Measurements from ENCODE around the gene SLC22A23.
"Not testable (repeated sequence)": the region's sequence is repeated elsewhere in the genome, so short reads cannot be mapped to it uniquely, and the experiment has no call there.

Gene SLC22A23

DNA sequence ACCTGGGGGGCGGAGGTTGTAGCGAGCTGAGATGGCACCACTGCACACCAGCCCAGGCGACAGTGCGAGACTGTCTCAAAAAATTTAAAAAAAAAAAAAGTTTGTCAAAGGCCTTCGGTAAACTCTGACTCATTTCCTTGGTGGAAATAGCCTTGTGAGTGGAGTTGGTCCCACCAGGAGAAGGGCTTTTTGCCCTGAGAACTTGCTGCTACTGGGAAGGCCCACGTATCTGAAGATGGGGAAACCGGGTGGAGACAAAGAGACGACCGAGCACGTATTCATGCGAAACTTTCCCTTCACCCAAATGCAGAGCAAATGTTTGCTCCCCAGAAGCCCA, 51.7 kb downstream of the SLC22A23 start:
- no peak for DNase-seq (ENCODE audit: low read depth)

DNA sequence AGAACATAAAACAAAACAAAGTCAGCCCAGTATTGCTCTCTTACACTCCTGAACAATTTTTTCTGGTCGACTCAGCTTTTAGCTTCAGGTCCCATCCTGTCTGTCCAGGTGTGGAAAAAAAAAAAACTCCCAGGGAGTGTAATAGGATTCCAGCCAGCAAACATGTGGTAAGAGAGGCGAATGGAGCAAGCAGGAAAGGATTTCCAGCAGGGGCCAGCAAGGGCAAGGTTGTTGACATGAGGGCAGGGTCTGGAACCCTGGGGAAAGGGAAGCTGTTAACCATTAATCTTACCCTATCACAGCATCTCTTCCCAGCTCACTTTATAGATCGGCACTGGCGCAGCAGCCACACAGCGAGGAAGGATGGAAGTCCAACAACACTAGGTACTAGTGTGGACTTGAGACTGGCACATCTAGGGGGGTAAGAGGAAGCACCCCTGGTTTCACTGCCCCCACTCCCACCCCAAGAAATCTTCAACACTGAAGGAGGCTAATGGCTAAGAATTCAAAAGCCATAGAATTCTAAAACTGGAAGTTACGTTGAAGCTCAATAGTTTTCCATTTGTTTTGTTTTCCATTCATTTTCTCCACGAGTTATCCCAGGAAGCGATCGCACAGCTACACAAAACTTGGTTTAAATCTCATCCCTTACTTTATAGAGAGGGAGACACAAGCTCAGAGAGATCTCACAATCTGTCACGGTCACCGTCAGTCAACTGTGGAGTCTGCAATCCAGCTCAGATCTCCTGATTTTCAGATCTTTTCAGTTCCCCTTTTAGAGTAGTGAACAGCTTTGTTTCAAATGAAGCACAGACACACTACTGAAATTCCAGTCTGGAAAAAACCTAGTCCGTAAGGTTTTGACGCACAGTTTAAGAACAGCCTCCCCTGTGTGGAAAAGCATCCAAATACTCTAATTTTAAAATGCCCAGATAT, 53.3 kb downstream of the SLC22A23 start:
- no peak for DNase-seq (ENCODE audit: low read depth)

DNA sequence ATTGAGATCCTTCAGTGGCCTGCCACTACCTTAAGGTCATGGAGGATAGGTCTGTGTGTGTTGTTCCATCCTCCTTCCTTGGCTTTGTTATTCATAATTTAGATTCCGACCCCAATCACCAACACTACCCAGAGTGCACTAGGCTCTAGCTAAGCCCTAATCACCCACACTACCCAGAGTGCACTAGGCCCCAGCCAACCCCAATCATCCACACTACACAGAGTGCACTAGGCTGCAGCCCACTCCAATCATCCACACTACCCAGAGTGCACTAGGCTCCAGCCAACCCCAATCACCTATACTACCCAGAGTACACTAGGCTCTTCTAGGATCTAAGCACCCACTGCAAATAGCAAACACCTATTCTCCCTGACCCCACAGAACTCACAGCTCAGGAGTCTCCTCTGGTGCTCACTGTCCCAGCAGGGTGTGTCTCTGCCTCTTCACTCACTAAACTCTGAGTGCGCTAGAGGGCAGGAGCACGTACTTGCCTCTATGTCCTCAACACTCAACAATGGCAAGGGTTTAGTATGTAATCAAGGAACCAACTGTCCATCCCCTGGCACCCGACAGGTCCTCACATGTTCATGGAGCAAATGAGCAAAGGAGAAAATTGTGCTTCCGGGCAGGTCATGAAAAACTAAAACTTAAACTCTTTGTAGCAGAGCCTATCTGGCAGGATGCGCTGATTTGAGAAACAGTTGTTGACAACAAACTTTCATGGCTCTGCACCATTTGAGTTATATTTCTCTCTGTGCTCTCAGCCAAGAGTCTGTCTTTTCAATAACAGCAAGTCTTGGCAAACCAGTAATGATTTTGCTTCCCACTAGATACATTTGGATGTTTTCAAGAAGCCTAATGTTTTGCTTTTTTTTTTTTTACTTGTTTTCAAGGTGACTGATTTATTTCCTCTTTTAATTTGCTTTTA, 54.3 kb downstream of the SLC22A23 start:
- no peak for DNase-seq (ENCODE audit: low read depth)

DNA sequence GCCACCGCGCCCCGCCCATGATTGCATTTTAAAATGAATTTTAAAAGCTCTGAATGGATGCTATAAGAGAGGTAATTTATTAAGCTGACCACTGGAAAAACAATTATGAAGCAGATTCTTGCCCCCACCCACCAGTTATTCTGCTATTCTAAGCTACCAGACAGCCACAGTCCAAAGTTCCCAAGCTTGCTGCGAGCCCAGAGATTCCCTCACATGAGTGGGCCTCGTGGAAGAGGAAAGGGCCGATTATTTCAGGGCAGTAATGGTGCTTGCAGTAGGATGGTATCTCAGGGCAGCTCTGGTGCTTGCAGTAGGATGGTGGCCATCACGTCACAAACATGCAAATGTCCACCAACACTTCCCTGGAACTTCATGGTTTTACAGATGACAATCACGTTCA, 56.7 kb downstream of the SLC22A23 start:
- DNase-seq (ENCODE audit: low read depth) = no peak

DNA sequence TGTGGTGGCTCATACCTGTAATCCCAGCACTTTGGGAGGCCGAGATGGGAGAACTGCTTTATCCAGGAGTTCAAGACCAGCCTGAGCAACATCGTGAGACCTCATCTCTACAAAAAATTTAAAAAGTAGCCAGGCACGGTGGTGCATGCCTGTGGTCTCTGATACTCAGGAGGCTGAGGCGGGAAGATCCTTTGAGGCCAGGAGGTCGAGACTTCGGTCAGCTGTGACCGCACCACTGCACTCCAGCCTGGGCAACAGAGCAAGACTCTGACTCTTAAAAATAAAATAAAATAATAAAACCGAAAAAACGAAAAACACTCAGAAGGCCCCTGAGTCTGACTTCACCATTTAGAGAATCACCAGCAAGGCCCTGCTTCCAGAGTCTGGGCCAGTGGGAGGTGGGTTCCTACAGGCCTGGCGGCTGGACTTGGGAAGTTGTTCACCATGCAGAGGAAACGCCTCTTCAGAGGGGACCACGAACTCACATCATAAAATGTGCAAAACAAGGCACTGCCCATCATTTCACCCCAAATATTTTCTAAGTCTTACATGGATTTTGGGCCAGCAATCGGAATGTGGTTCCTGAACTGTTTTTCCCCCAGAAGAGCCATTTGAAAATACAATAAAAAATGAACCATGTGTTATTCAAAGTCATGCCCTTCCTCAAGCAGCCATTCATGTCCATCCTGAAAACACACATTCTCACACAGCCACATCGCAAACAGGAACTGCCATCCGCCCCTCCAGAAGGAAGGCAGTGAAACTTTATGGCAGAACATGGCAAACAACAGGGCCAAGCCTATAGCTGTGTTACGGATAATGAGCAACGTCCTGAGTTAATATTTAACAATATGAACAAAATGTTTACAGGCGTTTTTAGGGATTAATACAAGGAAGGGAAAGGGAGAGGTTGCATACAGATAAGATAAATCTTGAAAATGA, 57.8 kb downstream of the SLC22A23 start:
- DNase-seq (ENCODE audit: low read depth) = no peak

DNA sequence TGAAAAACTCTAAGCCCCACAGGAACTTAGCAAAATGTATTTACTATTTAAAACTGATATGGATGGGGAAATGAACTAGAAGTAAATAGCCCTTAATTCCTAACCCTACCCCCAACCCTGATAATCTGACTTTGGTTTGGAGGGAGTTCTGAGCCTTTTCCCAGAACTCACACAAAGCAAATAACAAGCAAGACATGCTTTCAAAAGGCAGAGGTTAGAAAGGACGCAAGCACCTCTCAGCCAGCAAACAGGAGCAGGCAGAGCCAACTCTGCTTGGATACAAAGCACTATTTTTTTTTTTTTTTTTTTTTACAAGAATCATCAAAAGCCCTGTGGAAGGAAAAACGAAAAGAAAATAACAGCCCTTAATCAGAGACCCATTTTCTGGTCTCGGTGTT, 58.7 kb downstream of the SLC22A23 start:
- DNase-seq (ENCODE audit: low read depth) = no peak

DNA sequence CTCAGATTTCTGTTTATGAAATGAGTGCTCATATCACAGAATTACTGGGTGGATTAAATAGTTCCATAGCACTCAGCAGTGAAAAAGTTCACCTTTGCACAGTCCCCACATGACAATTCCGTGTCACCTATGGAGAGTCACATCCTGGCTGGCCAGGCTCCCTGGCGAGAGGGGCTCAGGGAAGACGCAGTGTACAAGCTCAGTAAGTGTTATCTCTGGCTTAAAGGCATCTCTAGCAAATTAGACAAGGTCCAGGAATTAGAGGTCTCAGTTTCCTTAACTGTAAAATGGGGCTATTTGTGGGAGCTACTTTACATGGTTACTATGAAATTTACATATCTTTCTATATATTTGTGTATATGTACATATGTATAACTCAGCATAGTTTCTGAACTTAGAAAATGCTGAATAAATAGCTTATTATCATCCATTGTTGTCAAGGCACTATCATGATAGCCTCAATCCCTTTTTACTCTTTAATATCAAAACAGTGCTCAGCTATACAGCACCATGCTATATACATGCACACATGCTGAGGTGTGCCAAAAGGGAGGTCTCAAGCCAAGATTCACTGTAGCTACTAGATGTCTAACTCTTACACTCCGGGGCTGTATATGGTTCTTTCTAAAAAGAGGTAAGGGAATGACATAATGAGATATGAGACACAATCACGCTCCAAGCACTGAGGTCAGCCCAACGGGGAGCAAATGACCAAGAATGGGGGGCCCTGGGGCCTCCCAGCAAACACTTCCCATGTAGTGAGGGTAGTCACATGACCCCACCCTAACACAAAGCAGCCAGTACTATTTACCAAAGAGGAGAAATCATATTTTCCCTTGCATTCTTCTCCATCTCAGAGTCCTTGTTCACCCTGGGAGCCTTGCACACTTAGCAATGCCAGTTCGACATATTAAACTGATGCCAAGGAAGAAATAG, 59.4 kb downstream of the SLC22A23 start:
- DNase-seq (ENCODE audit: low read depth) = no peak

DNA sequence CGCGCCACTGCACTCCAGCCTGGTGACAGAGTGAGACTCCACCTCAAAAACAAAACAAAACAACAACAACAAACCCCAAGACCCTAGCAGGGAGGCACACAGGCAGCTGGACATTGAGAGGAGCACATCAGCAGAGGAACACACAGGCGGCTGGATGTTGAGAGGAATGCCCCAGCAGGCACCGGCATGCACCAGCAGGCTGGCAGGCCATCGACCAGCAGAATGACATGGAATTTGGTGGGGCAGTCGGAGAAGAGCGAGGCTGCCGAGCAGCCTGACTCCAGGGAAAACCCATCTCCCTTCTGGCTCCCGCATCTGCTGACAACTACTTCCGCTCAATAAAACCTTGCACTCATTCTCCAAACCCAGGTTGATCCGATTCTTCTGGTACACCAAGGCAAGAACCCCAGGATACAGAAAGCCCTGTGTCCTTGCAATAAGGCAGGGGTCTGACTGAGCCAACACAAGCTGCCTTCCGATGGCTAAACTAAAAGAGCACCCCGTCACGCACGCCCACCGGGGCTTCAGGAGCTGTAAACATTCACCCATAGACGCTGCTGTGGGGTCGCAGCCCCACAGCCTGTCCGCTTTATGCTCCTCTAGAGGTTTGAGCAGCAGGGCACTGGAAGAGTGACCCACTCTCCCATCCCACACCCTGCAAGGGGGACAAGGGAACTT, 60.2 kb downstream of the SLC22A23 start:
- no peak for DNase-seq (ENCODE audit: low read depth)

DNA sequence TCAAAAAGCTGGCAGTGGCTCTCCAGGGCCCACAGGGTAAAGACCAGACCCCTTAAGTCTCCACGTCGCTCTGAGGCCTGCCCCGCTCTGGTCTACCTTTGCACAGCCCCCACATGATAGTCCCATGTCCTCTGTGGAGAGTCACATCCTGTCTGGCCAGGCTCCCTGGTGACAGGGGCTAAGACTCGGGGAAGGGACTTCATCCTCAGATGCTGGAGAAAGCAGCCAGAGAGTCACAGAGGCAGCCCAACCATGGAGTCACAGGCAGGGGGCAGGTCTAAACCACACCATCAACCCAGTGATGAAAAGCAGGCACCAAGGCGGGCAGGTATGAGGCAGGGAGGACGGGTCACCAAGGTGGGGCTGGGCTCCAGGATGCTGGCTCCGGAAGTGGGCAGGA, 62.2 kb downstream of the SLC22A23 start:
- DNase-seq (ENCODE audit: low read depth) = no peak

DNA sequence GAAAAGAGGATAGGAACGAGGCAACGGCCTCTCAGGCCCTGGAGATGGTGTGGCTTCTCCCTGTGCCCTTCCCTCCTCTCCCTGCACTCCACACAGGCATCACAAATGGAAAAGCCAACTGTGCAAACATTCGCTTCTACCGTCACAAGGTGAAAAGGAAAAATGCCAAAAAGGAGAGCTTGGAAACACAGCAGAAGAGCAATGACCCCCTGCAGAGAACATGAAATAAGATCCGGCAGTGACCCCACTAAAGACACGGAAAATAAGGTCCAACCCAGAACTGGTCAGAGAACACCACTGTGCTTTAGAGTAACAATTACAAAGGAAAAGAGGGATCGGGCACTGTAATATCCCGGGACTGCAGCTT, 63.0 kb downstream of the SLC22A23 start:
- DNase-seq (ENCODE audit: low read depth) = no peak

DNA sequence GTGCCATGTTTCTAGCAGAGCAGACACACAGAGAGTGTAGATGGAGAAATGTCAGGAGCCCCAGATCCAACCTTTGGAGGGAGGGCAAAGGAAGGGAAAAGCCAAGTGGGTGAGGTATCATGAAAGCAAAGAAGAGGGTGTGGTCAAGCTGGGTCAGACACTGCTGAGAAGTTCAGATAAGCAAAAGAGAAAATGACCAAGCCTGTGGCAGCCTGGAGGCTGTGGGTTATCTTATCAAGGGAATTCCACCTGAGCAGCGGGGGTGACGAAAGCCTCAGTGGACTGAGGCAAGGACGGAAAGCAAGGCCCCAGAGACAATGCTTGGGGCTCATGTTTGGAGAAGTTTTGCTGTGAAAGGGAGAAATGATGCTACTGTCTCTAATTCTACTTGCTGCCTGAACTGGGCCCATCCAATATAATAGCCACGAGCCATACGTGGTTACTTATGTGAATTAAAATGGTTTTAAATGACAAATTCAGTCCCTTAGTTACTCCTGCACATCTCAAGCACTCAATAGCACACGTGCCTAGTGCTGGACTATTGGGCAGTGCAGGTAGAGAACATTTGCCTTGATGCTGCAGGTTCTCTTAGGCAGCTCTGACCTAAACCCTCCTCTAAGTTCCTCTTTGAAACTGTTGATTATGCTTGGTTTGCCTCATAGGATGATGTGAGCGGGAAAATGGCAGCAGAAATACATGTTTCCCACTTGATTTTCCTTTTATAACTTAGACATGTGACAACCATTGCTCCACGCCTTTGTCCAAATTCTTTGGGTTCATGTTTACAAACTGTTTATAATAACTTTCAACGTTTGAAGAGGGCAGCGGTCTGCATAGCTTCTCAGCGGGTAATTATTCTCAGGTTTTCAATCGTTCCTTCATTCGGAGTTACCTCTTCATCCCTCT, 63.7 kb downstream of the SLC22A23 start:
- no peak for DNase-seq (ENCODE audit: low read depth)

DNA sequence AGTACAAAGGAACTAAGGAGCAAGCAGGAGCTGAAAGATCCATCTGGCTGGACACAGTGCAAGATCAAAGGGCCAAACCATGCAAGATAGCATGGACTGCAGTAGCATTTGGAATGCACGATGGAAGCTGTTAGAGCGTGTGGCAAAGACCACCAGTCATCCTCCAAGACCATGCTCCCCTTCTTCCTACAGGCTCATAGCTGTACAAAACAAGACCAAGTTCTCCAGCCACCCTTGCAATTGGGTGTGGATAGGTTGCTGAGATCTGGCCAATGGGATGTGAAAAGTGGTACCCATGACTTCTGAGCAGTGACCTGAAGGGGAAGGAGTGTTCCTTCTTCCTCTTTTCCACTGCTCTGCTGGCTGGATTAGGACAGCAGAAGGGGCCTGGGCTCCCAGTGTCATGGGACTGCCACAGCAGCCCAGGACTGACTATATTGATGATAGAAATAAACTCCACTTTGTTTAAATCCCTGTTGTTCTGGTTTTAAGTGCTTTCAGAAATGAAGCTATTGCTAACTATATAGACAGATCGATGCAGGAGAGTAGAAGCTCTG, 64.9 kb downstream of the SLC22A23 start:
- no peak for DNase-seq (ENCODE audit: low read depth)

DNA sequence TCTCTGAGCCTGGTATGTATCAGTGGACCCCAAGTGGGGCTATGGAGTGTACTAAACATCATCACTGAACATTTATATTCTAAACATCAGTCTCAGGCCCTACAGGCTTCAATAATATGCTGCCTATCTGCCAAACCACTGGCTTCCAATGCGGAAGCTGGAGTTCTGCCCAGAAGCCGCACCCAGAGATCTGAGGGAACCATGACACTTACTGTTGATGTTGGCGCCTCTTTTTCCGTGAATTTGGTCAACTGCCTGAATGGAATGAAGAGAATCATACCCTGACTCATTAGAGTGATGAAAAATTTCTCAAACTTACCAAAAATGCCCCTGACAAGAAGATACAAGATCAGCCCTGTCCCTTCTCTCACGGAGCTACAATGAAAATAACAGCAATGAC, 66.2 kb downstream of the SLC22A23 start:
- no peak for DNase-seq (ENCODE audit: low read depth)

DNA sequence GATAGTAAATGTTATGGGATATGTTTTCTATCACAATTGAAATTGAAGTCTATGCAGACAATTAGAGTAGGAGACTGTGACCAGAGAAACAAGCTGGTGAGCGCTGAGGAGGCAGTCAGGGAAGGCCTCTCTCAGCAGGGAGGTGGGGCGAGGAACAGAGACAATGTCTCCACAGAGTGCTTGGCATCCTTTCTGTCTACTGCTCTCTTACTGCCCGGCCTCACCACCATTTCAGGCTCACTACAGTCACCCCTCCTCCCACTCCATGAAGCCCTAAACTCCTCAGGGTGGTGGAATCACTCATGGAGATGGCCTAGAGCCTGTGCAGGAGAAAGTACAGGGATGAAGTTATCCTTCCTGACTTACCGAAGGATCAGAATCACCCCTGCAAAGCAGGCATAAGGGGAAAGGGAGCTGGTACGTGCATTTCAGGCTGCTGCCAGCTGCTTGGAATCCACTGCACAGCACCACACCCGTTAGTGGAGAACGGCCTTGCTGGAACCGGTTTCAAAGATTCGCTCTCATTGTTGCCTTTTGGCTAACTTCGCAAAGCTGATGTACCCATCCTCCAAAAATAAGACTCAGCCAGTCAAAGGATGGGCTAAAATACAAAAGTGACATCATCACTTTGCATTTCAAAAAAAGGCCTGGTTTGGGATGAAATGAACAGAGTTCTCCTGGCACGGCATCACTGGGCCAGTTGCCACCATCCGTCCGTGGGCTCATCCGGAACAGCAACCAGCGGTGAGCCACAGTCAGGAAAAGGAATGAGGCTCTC, 67.3 kb downstream of the SLC22A23 start:
- no peak for DNase-seq (ENCODE audit: low read depth)

DNA sequence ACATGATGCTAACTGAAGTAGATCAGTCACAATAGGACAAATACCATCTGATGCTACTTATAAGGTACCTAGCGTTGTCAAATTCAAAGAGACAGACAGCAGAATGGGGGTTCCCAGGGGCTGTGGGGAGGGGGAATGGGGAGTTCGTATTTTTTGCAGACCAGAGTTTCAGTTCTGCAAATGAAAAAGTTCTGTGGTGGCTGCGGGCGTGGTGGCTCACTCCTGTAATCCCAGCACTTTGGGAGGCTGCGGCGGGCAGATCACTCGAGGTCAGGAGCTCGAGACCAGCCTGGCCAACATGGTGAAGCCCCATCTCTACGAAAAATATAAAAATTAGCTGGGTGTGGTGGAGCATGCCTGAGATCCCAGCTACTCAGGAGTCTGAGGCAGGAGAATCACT, 68.1 kb downstream of the SLC22A23 start:
- no peak for DNase-seq (ENCODE audit: low read depth)

DNA sequence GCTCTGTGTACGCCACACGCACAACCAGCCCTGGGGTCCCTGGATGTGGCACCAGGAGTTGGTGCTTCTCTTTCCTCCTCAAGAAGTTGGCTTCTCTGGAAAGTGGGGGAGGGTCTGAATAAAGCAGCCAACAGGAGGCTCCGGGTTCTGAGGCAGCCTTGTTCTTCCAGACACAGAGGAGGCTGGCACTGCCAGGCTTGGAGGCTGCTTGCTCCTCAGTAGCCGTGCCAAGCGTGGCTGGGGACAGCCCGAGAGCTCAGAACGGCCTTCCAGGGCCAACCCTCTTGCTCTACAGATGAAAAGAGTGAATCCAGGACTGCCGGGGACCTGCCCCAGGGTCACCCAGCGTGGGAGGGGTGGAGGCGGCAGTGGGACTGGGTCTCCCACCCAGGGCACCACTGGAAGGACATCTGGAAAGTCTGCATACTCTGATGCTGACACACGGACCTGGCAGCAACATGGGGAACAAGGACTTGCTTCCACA, 70.4 kb downstream of the SLC22A23 start:
- DNase-seq (ENCODE audit: low read depth) = no peak

DNA sequence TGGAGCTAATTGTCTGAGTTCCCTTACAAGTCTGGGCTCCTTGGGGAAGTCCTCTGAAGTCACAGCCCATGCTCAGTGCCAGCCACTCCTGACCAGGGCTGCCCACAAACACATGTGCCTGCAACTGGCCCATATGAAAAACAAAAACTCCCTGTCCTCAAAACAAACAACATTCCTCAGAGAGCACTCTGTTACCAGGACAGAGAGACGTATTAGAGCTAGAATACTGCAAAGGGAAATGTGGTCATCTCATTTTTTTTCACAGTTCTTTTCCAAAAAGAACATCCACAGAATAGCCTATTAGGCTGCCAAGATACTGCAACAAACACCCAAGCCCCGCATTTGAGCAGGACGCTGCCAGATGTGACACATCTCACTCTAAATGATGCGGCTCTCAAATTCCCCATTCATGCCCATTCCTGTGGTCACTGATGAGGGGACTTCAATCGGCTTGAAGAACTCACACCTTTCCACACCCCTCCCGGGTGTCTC, 71.1 kb downstream of the SLC22A23 start:
- DNase-seq (ENCODE audit: low read depth) = no peak

DNA sequence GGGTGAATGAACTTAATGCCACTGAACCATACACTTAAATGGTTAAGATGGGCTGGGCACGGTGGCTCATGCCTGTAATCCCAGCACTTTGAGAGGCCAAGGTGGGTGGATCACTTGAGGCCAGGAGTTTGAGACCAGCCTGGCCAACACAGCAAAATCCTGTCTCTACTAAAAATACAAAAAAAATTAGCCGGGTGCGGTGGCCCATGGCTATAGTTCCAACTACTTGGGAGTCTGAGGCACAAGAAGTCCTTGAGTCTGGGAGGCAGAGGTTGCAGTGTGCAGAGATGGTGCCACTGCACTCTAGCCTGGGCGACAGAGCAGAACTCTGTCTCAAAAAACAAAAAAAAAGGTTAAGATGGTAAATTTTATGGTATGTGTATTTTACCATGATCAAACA, 71.7 kb downstream of the SLC22A23 start:
- DNase-seq (ENCODE audit: low read depth) = not testable (repeated sequence)
